ENCODE data around the gene TMEM25. TPM values are rescaled to one million over a fixed set of nuclear protein-coding genes. Genes with fewer than 3 reads are reported as not detected.

TMEM25 gene
- total and polyA plus RNA-seq, 2 of the 13 experiments (the other 11 are each of a cell fraction or from before 2014, with no cell fraction given): 7.5 to 17.2 TPM

- TF ChIP-seq HNF4G (IDR thresholded peaks at IDR 0.05; ENCODE audit: borderline replicate concordance, low read depth, low read length) (no peak), HNF4G (CRISPR knock-in tag; IDR thresholded peaks at IDR 0.05; ENCODE audit: borderline replicate concordance, low read depth) (no peak), ZSCAN25 (CRISPR knock-in tag; IDR thresholded peaks at IDR 0.05) (no peak), DZIP1 (CRISPR knock-in tag; IDR thresholded peaks at IDR 0.05) (0 out of 2 replicates have a peak, but pooled peaks have one; percentile 47), MYPOP (CRISPR knock-in tag; IDR thresholded peaks at IDR 0.05) (no peak), NFE2L1 (CRISPR knock-in tag; IDR thresholded peaks at IDR 0.05; ENCODE audit: borderline replicate concordance) (no peak), PAWR (CRISPR knock-in tag; IDR thresholded peaks at IDR 0.05; ENCODE audit: borderline replicate concordance) (no peak), TRIM24 (CRISPR knock-in tag; IDR thresholded peaks at IDR 0.05) (no peak), ZNF879 (CRISPR knock-in tag; IDR thresholded peaks at IDR 0.05) (no peak), ZNF276 (CRISPR knock-in tag; IDR thresholded peaks at IDR 0.05; ENCODE audit: low read depth) (no peak), ZNF878 (CRISPR knock-in tag; IDR thresholded peaks at IDR 0.05) (no peak)
- TF ChIP-seq, protein P1, sequence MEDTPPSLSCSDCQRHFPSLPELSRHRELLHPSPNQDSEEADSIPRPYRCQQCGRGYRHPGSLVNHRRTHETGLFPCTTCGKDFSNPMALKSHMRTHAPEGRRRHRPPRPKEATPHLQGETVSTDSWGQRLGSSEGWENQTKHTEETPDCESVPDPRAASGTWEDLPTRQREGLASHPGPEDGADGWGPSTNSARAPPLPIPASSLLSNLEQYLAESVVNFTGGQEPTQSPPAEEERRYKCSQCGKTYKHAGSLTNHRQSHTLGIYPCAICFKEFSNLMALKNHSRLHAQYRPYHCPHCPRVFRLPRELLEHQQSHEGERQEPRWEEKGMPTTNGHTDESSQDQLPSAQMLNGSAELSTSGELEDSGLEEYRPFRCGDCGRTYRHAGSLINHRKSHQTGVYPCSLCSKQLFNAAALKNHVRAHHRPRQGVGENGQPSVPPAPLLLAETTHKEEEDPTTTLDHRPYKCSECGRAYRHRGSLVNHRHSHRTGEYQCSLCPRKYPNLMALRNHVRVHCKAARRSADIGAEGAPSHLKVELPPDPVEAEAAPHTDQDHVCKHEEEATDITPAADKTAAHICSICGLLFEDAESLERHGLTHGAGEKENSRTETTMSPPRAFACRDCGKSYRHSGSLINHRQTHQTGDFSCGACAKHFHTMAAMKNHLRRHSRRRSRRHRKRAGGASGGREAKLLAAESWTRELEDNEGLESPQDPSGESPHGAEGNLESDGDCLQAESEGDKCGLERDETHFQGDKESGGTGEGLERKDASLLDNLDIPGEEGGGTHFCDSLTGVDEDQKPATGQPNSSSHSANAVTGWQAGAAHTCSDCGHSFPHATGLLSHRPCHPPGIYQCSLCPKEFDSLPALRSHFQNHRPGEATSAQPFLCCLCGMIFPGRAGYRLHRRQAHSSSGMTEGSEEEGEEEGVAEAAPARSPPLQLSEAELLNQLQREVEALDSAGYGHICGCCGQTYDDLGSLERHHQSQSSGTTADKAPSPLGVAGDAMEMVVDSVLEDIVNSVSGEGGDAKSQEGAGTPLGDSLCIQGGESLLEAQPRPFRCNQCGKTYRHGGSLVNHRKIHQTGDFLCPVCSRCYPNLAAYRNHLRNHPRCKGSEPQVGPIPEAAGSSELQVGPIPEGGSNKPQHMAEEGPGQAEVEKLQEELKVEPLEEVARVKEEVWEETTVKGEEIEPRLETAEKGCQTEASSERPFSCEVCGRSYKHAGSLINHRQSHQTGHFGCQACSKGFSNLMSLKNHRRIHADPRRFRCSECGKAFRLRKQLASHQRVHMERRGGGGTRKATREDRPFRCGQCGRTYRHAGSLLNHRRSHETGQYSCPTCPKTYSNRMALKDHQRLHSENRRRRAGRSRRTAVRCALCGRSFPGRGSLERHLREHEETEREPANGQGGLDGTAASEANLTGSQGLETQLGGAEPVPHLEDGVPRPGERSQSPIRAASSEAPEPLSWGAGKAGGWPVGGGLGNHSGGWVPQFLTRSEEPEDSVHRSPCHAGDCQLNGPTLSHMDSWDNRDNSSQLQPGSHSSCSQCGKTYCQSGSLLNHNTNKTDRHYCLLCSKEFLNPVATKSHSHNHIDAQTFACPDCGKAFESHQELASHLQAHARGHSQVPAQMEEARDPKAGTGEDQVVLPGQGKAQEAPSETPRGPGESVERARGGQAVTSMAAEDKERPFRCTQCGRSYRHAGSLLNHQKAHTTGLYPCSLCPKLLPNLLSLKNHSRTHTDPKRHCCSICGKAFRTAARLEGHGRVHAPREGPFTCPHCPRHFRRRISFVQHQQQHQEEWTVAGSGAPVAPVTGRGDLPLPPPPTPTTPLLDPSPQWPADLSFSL (CRISPR knock-in tag; IDR thresholded peaks at IDR 0.05): no peak
- TF ChIP-seq, protein P2, sequence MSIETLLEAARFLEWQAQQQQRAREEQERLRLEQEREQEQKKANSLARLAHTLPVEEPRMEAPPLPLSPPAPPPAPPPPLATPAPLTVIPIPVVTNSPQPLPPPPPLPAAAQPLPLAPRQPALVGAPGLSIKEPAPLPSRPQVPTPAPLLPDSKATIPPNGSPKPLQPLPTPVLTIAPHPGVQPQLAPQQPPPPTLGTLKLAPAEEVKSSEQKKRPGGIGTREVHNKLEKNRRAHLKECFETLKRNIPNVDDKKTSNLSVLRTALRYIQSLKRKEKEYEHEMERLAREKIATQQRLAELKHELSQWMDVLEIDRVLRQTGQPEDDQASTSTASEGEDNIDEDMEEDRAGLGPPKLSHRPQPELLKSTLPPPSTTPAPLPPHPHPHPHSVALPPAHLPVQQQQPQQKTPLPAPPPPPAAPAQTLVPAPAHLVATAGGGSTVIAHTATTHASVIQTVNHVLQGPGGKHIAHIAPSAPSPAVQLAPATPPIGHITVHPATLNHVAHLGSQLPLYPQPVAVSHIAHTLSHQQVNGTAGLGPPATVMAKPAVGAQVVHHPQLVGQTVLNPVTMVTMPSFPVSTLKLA (IDR thresholded peaks at IDR 0.05): no peak
- TF ChIP-seq, protein P3, sequence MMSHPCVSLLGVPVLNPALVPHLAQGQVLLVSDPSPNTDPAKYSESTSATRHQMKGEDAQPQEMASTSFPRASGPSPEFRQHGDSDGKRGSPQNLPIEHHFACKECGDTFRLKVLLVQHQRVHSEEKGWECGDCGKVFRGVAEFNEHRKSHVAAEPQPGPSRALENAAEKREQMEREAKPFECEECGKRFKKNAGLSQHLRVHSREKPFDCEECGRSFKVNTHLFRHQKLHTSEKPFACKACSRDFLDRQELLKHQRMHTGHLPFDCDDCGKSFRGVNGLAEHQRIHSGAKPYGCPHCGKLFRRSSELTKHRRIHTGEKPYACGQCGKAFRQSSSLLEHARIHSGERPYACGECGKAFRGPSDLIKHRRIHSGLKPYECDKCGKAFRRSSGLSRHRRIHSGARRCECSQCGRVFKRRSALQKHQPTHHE (CRISPR knock-in tag; IDR thresholded peaks at IDR 0.05; ENCODE audit: borderline replicate concordance): no peak
Observed at GRCh38 chr11:118531597-118532084, 649 bp downstream of the TMEM25 start (continued).

Data from HepG2 (cell line).